Endometrial microvascular endothelial cells (primary cell): ENCODE data around the gene IRAG1. TPM values are rescaled to one million over a fixed set of nuclear protein-coding genes. Genes with fewer than 3 reads are reported as not detected.

ENCODE experiments used
- in situ Hi-C: cut with HindIII; loops from 2 replicates; pipeline ENCODE4 v1.10.0; 2017; ENCODE audit warnings: low sequenced_read_pairs, low pct_unique_long_range_greater_than_20kb; ENCODE audit errors: inconsistent ontology term
- total RNA-seq: library from RNA; depleted of rRNA; stranded (reverse); fragments of >200 nt; gene quantifications from one replicate; pipeline ENCODE4 v1.2.3, GENCODE V29; 2015; ENCODE audit errors: inconsistent ontology term

Gene IRAG1
- total RNA-seq, 1 donor from 2014 or later, result 0.65 TPM

- in situ Hi-C loops, result no loop called here
These were observed 20.0 kb downstream of the IRAG1 start for GRCh38 chr11:10673501-10674062.

GRCh38 chr11:10670099-10670498, 23.5 kb downstream of the IRAG1 start:
- in situ Hi-C loops, result no loop called here

GRCh38 chr11:10669258-10670033, 24.1 kb downstream of the IRAG1 start:
- in situ Hi-C loops, result no loop called here

- in situ Hi-C loops, result no loop called here
These were observed 26.1 kb downstream of the IRAG1 start for GRCh38 chr11:10667521-10667885.

GRCh38 chr11:10666556-10667520, 26.7 kb downstream of the IRAG1 start:
- in situ Hi-C loops, result no loop called here

GRCh38 chr11:10664496-10664895, 29.1 kb downstream of the IRAG1 start:
- in situ Hi-C loops, result no loop called here

- in situ Hi-C loops, result no loop called here
These were observed 29.6 kb downstream of the IRAG1 start for GRCh38 chr11:10663990-10664389.

GRCh38 chr11:10663365-10663764, 30.2 kb downstream of the IRAG1 start:
- in situ Hi-C loops, result no loop called here

GRCh38 chr11:10660323-10660722, 33.2 kb downstream of the IRAG1 start:
- in situ Hi-C loops, result no loop called here

GRCh38 chr11:10659339-10660216, 34.0 kb downstream of the IRAG1 start:
- in situ Hi-C loops, result no loop called here

- in situ Hi-C loops, result no loop called here
These were observed 34.8 kb downstream of the IRAG1 start for GRCh38 chr11:10658621-10659338.

GRCh38 chr11:10657308-10658271, 36.0 kb downstream of the IRAG1 start:
- in situ Hi-C loops, result no loop called here

- in situ Hi-C loops, result no loop called here
These were observed 37.5 kb downstream of the IRAG1 start for GRCh38 chr11:10655943-10656576.

- in situ Hi-C loops, result no loop called here
These were observed 38.3 kb downstream of the IRAG1 start for GRCh38 chr11:10655227-10655626.

GRCh38 chr11:10654811-10655150, 38.8 kb downstream of the IRAG1 start:
- in situ Hi-C loops, result no loop called here

- in situ Hi-C loops, result no loop called here
These were observed 39.4 kb downstream of the IRAG1 start for GRCh38 chr11:10653946-10654810.
